HG02884 (cell line): Measurements from ENCODE around the gene ZNF581.
A peak's percentile ranks its signal among the peaks of the same experiment; 100 is the strongest.

ENCODE experiments used
- ATAC-seq: cut with Tn5 transposase; IDR thresholded peaks from one replicate; pipeline ENCODE4 v1.9.1; 2021; ENCODE audit warnings: mild to moderate bottlenecking, moderate library complexity; ENCODE audit not compliant: unreplicated experiment

Gene ZNF581

DNA sequence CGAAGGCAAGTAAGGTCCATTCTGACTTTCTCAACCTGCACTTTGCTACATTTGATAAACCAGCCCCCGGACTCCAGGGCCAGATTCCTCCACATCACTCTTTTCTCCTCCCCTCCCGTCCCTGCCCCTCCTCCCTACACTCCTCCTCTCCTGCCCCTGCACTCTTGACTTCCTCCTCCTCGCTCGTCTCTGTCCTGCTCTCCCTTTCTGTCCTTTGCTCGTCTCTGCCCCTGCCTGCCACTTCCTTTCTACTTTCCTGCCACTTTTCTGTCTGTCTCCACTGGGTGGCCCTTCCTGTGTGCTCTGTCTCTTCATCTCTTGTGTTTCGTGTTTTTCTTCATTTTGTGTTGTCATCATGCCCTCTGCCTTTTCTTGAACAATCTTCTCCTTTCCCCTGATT is 18.4 kb downstream of the ZNF581 start:
- ATAC-seq: no peak

GRCh38 chr19:55663846-55664536 is 20.5 kb downstream of the ZNF581 start:
- ATAC-seq: no peak

- no peak for ATAC-seq
Measured at GRCh38 chr19:55666343-55667005, 23.0 kb downstream of the ZNF581 start.

DNA sequence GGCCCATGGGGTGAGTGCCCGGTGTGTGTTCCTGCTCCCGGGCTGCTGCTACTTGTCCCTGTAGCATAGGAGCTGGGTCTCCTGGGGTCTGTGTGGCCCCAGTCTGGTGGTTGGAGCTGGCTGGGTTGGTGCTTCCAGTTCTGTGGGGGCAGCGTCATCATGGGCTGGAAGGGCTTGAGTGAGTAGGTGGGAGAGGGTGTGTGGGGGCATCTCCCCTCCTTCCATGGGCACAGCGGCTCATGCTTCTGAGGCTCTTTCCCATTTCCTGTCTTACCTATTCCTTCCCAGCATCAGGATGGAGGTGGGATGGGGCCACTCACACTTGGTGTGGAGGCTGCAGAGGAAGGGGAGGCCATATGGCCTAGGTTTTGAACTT is 23.5 kb downstream of the ZNF581 start:
- ATAC-seq: no peak

- no peak for ATAC-seq
Measured at GRCh38 chr19:55667511-55667910, 24.1 kb downstream of the ZNF581 start.

DNA sequence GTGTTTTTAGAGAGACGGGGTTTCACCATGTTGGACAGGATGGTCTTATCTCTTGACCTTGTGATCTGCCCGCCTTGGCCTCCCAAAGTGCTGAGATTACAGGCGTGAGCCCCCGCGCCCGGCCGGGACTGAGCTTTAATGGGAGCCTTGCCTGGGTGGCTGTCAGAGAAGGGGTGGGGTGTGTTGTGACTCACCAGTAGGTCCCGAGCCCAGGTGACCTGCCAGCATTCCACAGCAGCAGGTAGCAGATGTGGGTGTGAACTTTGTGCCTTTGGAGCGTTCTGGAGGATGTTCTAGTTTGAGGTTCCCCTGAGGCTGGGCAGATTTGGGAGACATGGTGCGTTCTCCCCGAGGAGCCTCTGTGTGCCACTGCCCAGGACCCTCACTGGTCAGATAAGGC is 24.5 kb downstream of the ZNF581 start:
- ATAC-seq: no peak

DNA sequence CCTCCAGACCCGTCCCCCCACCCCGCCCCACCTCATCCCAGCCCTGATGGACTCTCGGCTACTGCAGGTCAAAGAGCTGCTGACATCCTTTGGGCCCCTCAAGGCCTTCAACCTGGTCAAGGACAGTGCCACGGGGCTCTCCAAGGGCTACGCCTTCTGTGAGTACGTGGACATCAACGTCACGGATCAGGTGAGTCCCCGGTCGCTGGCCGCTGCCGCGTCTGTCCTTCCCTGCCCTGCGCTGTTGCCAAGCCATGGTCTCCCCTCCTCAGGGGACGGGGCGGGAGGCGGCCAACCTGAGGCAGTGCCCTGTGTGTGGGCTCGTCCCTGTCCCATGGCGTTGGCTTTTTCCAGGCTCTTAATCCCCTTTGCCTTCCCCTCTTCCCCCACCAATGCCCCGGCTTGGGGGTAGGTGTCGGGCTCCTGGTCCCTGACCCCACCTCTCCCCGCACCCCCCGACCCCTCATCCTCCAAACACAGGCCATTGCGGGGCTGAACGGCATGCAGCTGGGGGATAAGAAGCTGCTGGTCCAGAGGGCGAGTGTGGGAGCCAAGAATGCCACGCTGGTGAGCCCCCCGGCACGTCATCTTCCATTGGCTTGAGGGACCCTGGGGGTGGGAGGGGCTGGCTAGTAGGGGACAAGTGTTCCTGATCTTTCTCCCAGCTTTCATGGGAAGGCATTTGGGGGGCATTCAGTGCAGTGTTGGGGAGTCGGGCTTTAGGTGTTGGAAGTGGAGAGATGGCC is 25.3 kb downstream of the ZNF581 start:
- no peak for ATAC-seq

GRCh38 chr19:55669418-55670279 is 26.2 kb downstream of the ZNF581 start:
- ATAC-seq: no peak

DNA sequence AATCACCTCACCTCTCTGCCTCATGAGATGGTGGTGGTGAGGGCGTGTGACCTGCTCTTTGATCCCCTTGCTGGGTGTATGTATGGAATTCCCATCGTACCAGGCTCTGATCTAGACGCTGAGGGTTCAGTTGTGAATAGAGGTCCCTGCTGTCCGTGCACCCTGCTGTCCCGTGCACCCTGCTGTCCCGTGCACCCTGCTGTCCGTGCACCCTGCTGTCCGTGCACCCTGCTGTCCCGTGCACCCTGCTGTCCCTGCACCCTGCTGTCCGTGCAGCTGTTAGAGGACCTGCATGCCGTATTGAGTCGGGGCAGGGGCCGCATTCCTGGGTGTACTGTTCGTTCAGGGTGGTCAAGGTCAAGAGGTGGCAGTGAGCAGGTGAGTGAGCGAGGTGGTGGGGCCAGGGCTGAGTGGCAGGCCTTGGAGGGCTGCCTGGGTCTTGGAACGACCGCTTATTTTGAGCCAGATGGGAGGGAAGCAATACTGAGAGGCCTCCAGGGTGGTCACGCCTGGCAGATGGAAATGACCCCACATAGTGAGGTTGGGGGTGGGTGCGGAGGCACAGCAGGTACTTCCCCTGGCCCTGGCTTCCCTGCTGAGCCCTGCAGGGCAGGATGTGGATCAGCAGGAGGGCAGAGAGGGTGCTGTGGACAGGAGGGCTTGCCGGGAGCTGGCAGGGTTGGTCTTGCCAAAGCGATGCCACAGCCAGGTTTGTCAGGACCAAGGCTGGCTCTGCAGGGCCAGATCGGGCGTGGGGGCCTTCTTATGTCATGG is 27.0 kb downstream of the ZNF581 start:
- ATAC-seq: no peak

DNA sequence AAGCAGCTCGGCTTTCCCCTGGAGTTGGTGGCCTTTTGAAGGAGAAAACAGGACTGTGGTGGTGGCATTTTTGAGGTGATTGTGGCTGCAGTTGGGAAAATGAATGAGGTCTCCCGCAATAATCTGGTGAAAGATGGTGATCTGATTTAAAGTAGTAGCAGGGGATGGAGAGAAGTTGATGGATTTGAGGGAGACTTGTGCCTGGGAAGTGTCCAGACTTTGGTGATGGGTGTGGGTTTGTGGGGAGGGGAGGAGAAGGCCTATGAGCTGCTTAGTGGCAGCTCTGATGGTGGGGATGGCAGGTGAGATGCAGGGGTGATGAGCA is 27.6 kb downstream of the ZNF581 start:
- no peak for ATAC-seq

GRCh38 chr19:55672418-55672817 is 29.0 kb downstream of the ZNF581 start:
- ATAC-seq: no peak

GRCh38 chr19:55673465-55673864 is 30.0 kb downstream of the ZNF581 start:
- no peak for ATAC-seq

GRCh38 chr19:55673889-55674288 is 30.4 kb downstream of the ZNF581 start:
- no peak for ATAC-seq

DNA sequence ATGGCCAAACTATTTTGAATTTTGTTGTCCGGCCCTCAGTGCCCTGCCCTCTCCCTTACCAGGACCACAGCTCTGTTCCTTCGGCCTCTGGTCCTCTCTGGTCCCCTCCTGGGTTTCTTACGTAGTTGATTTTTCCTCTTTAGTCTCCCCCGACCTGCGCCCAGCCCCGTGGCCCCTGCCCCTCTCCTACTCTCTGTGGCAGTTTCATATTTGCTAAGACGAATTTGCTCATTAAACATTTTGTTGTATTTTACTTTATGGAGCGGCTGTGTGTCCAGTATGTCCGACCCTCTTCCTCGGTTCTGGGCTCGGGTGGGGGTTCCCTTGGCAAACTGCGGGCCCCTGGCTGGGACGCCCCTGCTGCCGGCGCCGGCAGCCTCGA is 31.0 kb downstream of the ZNF581 start:
- ATAC-seq: no peak

GRCh38 chr19:55674841-55675660 is 31.6 kb downstream of the ZNF581 start, which contains the start of gene EPN1:
Gene EPN1, plus strand, starts transcription at chr19:55675226. Its CDS starts 3,402 bp downstream, at chr19:55678628.
- peak; percentile 61 for ATAC-seq

DNA sequence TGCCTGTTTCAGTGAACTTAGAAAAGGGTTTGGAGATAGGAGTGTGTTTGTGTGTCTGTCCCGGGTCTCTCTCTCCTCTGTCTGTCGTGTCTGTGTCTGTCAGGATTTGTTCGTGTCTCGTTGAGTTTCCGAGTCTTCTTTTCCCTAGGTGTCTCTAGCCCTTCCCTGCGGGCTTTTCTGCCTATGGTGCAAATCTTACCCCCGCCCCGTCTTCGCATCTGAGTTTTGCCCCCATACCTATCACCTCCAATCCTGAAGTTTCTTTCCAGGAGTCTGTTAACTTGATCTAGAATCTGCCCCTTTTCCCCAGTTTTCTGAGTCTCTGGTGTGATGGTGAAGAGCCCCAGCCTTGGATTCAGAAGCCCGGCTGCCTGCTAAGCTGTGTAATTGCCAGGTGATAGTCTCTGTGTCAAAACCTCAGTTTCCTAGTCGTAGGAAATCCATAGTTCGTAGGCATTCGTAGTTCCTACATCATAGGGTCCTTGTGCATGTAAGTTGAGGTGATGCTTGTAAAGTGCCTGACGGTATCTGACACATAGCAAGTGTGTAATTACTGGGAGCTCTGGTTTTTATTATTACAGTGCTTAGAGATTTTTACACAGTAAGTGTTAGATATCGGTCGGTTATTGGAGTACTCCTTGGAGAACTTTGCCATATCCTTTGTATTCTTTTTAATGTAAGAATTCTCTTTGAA is 32.4 kb downstream of the ZNF581 start:
- no peak for ATAC-seq

- no peak for ATAC-seq
Measured at GRCh38 chr19:55676383-55676782, 32.9 kb downstream of the ZNF581 start.

GRCh38 chr19:55676889-55677505 is 33.5 kb downstream of the ZNF581 start:
- no peak for ATAC-seq
